GM18526 (cell line): ENCODE data around the gene AXIN1.

Experiments
- POLR2A ChIP-seq: IDR thresholded peaks from 3 replicates; pipeline ENCODE4 v1.6.1; 2011; ENCODE audit not compliant: insufficient read length; ENCODE audit errors: extremely low read depth

AXIN1 gene, protein sequence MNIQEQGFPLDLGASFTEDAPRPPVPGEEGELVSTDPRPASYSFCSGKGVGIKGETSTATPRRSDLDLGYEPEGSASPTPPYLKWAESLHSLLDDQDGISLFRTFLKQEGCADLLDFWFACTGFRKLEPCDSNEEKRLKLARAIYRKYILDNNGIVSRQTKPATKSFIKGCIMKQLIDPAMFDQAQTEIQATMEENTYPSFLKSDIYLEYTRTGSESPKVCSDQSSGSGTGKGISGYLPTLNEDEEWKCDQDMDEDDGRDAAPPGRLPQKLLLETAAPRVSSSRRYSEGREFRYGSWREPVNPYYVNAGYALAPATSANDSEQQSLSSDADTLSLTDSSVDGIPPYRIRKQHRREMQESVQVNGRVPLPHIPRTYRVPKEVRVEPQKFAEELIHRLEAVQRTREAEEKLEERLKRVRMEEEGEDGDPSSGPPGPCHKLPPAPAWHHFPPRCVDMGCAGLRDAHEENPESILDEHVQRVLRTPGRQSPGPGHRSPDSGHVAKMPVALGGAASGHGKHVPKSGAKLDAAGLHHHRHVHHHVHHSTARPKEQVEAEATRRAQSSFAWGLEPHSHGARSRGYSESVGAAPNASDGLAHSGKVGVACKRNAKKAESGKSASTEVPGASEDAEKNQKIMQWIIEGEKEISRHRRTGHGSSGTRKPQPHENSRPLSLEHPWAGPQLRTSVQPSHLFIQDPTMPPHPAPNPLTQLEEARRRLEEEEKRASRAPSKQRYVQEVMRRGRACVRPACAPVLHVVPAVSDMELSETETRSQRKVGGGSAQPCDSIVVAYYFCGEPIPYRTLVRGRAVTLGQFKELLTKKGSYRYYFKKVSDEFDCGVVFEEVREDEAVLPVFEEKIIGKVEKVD

DNA sequence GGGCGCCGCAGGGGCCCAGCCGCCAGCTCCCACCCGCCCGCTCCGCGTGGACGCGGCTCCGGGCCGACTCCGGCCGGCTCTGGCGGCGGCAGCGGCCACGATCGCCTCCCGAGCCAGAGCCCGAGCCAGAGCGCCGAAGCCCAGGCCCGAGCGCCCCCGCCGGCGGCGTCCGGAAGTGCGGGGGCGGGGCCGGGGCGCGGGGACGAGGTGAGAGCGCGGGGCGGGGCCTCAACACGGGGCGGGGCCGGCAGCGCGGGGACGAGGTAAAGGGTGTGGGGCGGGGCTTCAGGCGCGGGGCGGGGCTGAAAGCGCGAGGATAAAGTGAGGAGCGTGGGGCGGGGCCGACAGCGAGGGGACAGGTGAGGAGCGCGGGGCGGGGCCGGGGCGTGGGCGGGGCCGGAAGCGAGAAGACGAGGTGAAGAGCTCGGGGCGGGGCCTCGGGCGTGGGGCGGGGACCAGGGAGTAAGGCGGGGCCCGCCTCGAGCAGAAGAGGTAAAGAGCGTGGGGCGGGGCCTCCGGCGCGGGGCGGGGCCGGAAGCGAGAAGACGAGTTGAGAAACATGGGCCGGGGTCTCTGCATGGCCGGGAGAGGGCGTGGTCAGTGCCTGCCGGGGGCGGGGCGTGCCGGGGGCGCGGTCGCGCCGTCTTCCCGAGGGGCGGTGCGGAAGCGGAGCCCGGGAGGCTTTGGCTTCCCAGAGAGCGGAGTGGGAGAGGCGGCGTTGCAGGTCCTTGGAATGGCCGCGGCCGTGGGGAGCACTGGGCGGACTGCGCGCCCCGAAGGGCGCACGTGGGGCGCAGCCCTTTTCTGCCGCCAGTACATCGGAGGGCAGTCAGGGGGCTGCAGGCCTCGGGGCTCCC is at the start of gene AXIN1:
TSS of gene AXIN1 (minus strand) at position 177 of the 857 bp plus-strand sequence. CDS start 5,698 bp downstream, outside the sequence.
- TF ChIP-seq POLR2A, result peak; percentile 65

DNA sequence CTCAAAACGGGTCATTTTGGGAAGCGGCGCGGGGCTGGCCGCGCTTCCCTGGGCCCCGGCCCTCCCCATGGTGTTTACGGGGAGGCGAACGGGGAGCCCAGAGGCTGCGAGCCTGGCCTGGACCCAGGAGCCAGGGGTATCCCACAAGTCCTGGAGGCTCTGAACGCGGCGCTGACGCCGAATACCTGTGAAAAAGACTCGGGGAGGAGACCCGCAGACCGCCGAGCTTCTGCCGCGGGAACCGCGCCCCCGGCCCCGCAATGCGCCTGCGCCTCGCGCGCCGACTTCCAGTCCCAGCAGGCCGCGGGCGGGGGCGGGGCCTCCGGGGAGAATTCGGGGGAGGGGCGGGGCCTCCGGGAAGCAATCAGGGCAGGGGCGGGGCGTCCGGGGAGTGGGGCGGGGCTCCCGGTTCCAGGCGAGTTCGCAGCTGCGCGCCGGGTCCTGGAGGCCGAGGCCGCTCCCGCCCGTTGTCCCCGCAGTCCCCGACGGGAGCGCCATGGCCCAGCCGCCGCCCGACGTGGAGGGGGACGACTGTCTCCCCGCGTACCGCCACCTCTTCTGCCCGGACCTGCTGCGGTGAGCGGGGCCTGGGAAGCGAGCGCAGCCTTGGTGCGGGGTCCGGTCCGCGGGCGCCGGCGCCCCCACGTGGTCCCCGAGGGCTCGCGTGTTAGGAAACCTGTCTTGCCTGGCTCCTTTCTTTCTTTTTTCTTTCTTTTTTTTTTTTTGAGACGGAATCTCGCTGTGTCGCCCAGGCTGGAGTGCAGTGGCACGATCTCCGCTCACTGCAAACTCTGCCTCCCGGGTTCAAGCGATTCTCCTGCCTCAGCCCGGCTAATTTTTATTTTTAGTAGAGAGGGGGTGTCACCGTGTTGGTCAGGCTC is 49.2 kb upstream of the AXIN1 start, which contains the start of gene DECR2:
TSS of gene DECR2 (plus strand) at position 418 of the 881 bp plus-strand sequence. CDS start at position 497, 79 bp downstream.
- peak; percentile 80 for TF ChIP-seq POLR2A

DNA sequence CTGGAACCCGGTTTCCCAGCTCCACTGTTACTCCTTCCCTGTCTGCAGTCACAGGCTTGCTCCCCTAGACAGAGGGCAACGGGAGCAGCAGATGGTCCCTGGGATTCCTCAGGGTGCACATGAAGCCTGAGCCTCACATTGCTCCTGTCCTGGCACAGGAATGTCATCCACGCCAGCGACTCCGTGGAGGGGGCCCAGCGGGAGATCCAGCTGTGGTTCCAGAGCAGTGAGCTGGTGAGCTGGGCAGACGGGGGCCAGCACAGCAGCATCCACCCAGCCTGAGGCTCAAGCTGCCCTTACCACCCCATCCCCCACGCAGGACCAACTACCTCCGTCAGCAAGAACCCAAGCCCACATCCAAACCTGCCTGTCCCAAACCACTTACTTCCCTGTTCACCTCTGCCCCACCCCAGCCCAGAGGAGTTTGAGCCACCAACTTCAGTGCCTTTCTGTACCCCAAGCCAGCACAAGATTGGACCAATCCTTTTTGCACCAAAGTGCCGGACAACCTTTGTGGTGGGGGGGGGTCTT is 47.6 kb upstream of the AXIN1 start:
- no peak for TF ChIP-seq POLR2A

DNA sequence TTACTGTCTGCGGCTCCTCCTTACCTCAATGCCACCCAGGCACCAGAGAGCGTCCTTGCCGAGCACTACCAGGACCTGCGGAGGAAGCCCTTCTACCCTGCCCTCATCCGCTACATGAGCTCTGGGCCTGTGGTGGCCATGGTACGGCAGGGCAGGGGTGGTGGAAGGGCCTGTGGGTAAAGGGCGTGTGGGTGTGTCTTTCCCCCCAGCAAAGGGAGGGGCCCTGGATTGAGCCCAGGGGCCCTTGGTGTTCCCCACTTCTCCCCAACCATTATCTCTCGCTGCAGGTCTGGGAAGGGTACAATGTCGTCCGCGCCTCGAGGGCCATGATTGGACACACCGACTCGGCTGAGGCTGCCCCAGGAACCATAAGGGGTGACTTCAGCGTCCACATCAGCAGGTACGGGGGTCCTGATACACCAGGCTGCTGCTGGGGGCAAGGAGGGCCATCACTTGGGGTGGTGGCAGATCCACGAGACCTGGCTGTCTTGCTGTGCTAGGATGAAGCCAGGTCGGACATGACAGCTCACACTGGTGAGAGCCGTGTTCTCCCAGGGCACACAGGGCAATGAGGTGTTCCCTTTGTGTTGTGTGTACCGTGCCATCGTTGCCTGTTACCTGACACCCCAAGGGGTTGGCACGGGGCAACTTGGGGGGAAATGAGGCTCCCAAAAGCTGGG is 47.0 kb upstream of the AXIN1 start:
- no peak for TF ChIP-seq POLR2A

DNA sequence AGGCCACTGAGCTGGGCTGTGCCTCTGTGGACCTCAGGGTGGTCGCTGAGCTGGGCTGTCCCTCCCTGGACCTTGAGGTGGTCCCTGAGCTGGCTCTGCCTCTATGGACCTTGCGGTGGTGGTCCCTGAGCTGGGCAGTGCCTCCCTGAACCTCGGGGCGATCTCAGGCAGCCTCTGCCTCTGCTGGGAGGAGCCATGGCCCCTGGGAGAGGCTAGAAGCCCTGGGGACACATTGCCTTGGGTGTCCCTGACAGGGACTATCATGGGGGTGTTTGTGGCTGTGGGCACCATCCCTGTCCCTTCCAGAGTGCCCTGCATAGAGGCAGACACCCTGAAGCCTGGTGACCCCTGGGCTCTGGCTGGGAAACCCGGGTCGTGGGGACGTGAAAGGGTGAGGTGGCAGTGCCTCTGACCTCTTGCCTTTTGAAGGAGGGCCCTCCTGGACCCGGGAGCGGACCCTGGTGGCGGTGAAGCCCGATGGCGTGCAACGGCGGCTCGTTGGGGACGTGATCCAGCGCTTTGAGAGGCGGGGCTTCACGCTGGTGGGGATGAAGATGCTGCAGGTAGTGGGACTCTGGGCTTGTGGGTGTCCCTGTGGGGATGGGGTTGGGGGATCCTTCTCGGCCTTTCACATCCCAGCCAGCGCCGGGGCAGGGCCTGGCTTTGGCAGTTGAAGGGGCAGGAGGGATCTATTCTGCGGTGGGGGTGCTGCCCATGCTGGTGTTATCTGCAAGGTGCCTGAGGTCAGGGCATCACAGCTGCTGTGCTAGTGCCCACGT is 46.2 kb upstream of the AXIN1 start:
- TF ChIP-seq POLR2A, result no peak

DNA sequence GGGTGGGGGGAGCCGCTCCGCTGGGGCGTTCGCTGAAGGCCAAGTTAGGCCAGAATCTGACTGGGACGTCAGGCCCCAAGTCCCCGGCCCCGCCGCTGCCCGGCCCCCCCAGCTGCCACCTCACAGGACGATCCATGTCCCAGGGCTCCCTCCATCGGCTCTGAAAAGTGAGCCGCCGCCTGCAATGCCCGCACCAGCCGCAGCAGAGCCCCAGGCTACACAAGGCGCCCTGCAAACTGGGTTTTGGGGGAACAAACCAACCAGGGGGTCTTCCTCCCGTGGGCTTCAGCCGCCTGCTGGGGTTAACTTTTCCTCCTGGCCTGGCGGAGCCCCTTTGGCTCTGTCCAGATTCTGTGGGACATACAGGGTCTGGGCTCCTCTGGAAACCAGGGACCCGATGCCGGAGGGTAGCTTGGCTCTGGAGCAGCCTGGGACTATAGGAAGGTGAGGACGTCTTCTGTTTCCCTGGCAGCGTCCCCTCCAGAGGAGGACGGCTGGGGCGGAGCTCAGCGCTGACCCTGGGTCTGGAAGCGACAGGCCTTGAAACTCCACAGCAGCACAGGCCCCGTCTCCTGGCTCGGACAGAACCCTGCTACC is 45.3 kb upstream of the AXIN1 start:
- no peak for TF ChIP-seq POLR2A

DNA sequence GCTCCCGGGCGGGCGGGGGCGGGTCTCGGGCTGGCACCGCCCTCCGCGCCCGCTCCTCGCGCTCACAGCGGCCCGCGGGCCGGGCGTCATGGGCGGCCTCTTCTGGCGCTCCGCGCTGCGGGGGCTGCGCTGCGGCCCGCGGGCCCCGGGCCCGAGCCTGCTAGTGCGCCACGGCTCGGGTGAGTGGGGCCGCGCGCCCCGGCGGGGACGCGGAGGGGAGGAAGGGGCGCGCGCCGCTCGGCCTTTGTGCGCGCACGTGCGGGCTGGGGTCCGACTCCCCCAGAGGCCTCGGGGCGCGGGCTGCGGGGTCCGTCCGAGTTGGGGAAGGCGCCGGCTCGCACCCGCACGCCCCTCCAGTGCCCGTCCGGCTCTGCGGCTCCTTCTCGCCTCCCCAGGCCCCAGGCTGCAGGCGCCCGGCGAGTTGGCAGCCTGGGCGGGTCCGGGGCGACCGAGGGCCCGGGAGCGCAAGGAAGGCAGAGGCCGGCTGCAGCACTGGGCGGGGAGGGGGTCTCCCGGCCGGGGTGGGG is 44.7 kb upstream of the AXIN1 start, which contains the start of gene NME4:
TSS of gene NME4 (plus strand) at position 65 of the 527 bp plus-strand sequence. CDS start at position 89, 24 bp downstream.
- TF ChIP-seq POLR2A, result peak; percentile 38

DNA sequence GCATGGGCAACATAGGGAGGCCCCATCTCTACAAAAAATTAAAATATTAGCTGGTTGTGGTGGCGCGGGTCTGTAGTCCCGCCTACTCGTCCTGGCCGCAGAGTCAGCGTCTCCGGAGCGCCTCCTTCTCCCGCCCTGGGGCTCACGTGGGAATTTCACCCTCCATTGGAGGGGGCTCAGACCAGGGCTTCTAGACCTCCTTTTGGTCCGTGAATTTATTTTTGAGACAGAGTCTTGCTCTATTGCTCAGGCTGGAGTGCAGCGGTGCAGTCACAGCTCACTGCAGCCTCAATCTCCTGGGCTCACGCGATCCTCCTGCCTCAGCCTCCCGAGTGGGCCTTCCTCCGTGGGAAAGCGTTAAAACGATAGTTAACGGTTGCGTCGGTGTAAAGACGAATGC is 44.1 kb upstream of the AXIN1 start:
- TF ChIP-seq POLR2A, result no peak

DNA sequence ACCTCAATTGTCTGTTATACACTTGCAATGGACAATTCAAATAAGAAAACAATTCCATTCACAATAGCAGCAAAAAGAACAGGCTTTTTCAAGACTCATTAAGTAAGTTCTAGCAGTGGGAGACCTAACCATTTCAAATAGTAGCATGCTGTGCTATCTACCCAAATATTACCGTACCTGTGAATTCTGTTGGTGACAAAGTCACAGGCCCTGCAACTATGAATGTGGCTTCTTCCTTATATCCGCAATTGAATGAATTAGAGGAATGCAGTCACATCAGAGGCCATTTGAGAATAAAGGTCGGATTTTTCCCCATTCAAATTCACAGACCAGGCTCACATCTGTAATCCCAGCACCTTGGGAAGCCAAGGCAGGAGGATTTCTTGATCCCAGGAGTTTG is 43.7 kb upstream of the AXIN1 start:
- TF ChIP-seq POLR2A, result no peak

DNA sequence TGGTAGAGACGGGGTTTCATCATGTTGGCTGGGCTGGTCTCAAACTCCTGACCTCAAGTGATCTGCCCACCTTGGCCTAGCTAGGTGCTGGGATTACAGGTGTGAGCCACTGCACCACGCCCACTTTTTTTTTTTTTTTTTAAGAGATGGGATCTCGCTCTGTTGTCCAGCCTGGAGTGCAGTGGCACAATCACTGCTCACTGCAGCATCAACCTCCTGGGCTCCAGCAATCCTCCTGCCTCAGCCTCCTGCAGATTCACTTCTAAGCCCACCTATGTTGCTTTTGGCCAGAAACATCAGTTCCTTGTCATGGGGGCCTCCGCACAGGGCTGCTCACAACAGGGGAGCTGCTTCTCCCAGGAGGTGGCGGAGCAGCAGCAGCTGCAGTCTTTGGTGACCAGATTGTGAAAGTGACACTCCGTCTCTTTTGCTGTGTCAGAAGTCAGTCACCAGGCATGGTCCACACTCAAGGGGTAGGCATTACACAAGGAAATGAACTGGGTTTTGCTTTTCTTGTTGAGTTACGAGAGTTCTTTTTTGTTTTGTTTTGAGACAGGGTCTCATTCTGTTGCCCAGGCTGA is 40.0 kb upstream of the AXIN1 start:
- no peak for TF ChIP-seq POLR2A

DNA sequence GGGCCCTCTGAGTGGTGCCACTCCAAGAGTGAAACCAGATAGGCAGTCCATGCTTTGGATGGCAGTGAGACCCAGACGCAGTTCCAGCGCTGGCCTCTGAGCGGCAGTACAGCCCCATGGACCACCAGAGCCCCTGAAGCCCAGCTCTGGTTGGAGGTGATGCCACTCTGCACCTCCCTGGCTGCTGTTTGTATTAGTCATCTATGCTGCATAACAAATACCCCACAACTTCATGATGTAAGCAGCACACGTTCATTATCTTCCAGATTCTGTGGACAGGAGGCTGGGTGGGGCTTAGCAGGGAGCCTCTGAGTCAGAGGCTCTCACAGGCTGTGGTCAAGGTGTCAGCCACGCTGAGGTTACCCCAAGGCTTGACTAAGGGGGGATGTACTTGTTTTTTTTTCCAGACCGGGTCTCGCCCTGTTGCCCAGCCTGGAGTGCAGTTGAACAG is 39.4 kb upstream of the AXIN1 start:
- no peak for TF ChIP-seq POLR2A
